Vagina (tissue), 2 donors: ENCODE data around the gene DCC.

Experiments used
- CTCF ChIP-seq, 3 experiments: fragments of 450-650 bp in 2 of 3; fragments of 200-600 bp in 1 of 3; sonication (generic) in 1 of 3; IDR thresholded peaks; one replicate each; pipeline ENCODE4 v1.5.1; 2017 to 2019; ENCODE audit warnings: antibody characterized with exemption in 3 of 3, mild to moderate bottlenecking in 2 of 3, moderate library complexity in 2 of 3
- POLR2A ChIP-seq, 2 donors: fragments of 450-650 bp; IDR thresholded peaks; one replicate each; pipeline ENCODE4 v1.6.1; 2017; ENCODE audit warnings: antibody characterized with exemption in 2 of 2, mild to moderate bottlenecking in 2 of 2, moderate library complexity in 2 of 2

DNA sequence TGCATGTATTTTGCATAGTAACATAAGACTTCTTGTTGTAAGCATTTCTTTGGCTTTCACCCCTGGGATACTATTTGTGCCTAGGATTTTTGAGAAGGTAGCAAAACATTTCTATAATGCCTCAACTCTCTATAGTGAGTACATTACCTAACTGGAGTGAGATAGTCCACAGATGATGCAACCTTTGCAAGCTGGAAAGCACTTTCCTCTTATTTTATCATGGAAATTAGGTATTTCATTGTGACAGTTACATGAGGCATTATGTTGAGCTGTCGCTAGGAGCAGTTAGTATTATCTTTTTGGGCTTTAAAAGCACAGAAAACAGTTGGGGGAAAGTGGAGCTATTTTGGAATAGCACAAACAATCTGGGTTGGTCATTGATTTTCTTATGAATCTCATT is 786.2 kb downstream of the DCC start:
- TF ChIP-seq POLR2A (IDR thresholded peaks at IDR 0.05) (no peak), CTCF (IDR thresholded peaks at IDR 0.05) (no peak)
